K562 (cell line): Measurements from ENCODE around the gene A1BG. TPM values are rescaled to one million over a fixed set of nuclear protein-coding genes. Genes with fewer than 3 reads are reported as not detected.

Experiments used
- ASH1L ChIP-seq: fragments of 450-650 bp; IDR thresholded peaks from 2 replicates; pipeline ENCODE4 v1.6.1; 2018; ENCODE audit warnings: borderline replicate concordance, mild to moderate bottlenecking, low read depth; ENCODE audit not compliant: partially characterized antibody
- CBX1 ChIP-seq: sonication (generic); IDR thresholded peaks from 2 replicates; pipeline ENCODE4 v1.6.1; 2016; ENCODE audit warnings: antibody characterized with exemption, low read depth, mild to moderate bottlenecking
- CEBPG ChIP-seq, 3 experiments: fragments of 200-800 bp in 1 of 3; sonication (Bioruptor generic) in 1 of 3; sonication (generic) in 1 of 3; formaldehyde crosslinking in 1 of 3; IDR thresholded peaks in 2 of 3; conservative IDR thresholded peaks in 1 of 3; 2 replicates each; pipeline versions ENCODE4 v1.6.1 to v1.8.0; 2016 to 2022; ENCODE audit warnings: missing compliant biosample characterization in 2 of 3, missing genetic modification characterization in 2 of 3, mild to moderate bottlenecking in 1 of 3, missing genetic modification reagents in 1 of 3
- EZH2 ChIP-seq: IDR thresholded peaks from 2 replicates; pipeline ENCODE4 v1.6.1; 2012; ENCODE audit warnings: low read depth, mild to moderate bottlenecking, inconsistent platforms, low read length, borderline replicate concordance
- FIP1L1 ChIP-seq: fragments of 200-400 bp; formaldehyde crosslinking; IDR thresholded peaks from 2 replicates; pipeline ENCODE4 v1.6.1; 2018; ENCODE audit warnings: mild to moderate bottlenecking, low read depth, low read length; ENCODE audit not compliant: poor library complexity, severe bottlenecking
- FOXA1 ChIP-seq: fragments of 450-650 bp; IDR thresholded peaks from 2 replicates; pipeline ENCODE4 v1.6.1; 2016; ENCODE audit warnings: mild to moderate bottlenecking, borderline replicate concordance
- HDAC1 ChIP-seq, 2 experiments: fragments of 450-650 bp; IDR thresholded peaks; 2 replicates each; pipeline ENCODE4 v1.6.1; 2016 to 2017; ENCODE audit warnings: inconsistent platforms in 1 of 2, mild to moderate bottlenecking in 1 of 2, moderate library complexity in 1 of 2
- HMGN3 ChIP-seq: IDR thresholded peaks from 2 replicates; pipeline ENCODE4 v1.6.1; 2011; ENCODE audit warnings: borderline replicate concordance, low read depth, mild to moderate bottlenecking, mixed read lengths, low read length; ENCODE audit not compliant: insufficient read length; ENCODE audit errors: extremely low read depth
- MTA2 ChIP-seq: fragments of 450-650 bp; IDR thresholded peaks from 2 replicates; pipeline ENCODE4 v1.6.1; 2016; ENCODE audit warnings: low read depth
- NBN ChIP-seq: fragments of 450-650 bp; IDR thresholded peaks from 2 replicates; pipeline ENCODE4 v1.6.1; 2016; ENCODE audit warnings: low read depth, mild to moderate bottlenecking
- PCBP1 ChIP-seq: fragments of 200-400 bp; formaldehyde crosslinking; IDR thresholded peaks from 2 replicates; pipeline ENCODE4 v1.6.1; 2018; ENCODE audit warnings: mild to moderate bottlenecking, low read depth, low read length; ENCODE audit not compliant: poor library complexity, severe bottlenecking
- POLR2B ChIP-seq: fragments of 450-650 bp; IDR thresholded peaks from 2 replicates; pipeline ENCODE4 v1.6.1; 2018; ENCODE audit warnings: low read depth; ENCODE audit not compliant: partially characterized antibody
- POU5F1 ChIP-seq: fragments of 150-350 bp; IDR thresholded peaks from 2 replicates; pipeline ENCODE4 v1.6.1; 2014; ENCODE audit warnings: borderline replicate concordance, low read length, low read depth, mild to moderate bottlenecking; ENCODE audit not compliant: partially characterized antibody
- SP1 ChIP-seq: sonication (generic); formaldehyde crosslinking; IDR thresholded peaks from 2 replicates; pipeline ENCODE4 v1.8.1; 2022; ENCODE audit warnings: mild to moderate bottlenecking, missing genetic modification reagents
- ZKSCAN3 ChIP-seq: fragments of 250-450 bp; sonication (Bioruptor Pico); IDR thresholded peaks from 2 replicates; pipeline ENCODE4 v1.4.0; 2020
- ZNF384 ChIP-seq: IDR thresholded peaks from 2 replicates; pipeline ENCODE4 v1.6.1; 2012; ENCODE audit warnings: low read depth, low read length, improper control_type of control experiment
- ZNF561 ChIP-seq: fragments of 450-650 bp; formaldehyde crosslinking; conservative IDR thresholded peaks from 2 replicates; pipeline ENCODE4 v1.4.0; 2020; ENCODE audit warnings: mild to moderate bottlenecking, moderate library complexity
- ZNF717 ChIP-seq: fragments of 250-450 bp; sonication (Bioruptor Pico); IDR thresholded peaks from 2 replicates; pipeline ENCODE4 v1.5.0; 2021
- polyA plus RNA-seq, 8 experiments: library from polyadenylated mRNA; depleted of rRNA in 4 of 8; stranded (reverse) in 5 of 8; unstranded in 3 of 8; fragments of >200 nt; fragmentation: Nextera tagmentation in 2 of 8; fragmentation: Illumina TruSeq in 1 of 8; extraction: Ambion mirVana in 2 of 8; extraction: Trizol in 1 of 8; gene quantifications; 2 replicates each; pipeline versions ENCODE4 v1.2.1 to v1.2.3, GENCODE V29; 2011 to 2014; ENCODE audit warnings: inconsistent platforms in 1 of 8, missing spikeins in 1 of 8
- total RNA-seq, 7 experiments: library from RNA; depleted of rRNA in 6 of 7; stranded (reverse); fragments of >200 nt in 6 of 7; fragmentation: Illumina TruSeq in 2 of 7; extraction: Trizol in 2 of 7; gene quantifications; 2 replicates each; pipeline versions ENCODE4 v1.2.1 to v1.2.3, GENCODE V29; 2011 to 2021; ENCODE audit warnings: low replicate concordance in 1 of 7
- TF ChIP-seq, protein P1 (sequence below): fragments of 250-450 bp; sonication (Bioruptor Pico); IDR thresholded peaks from 2 replicates; pipeline ENCODE4 v1.4.0; 2020; ENCODE audit warnings: mild to moderate bottlenecking, moderate library complexity
- TF ChIP-seq, protein P2 (sequence below): fragments of 250-450 bp; sonication (Bioruptor Pico); IDR thresholded peaks from 2 replicates; pipeline ENCODE4 v1.4.0; 2020; ENCODE audit warnings: borderline replicate concordance
- TF ChIP-seq, protein P3 (sequence below): fragments of 450-650 bp; formaldehyde crosslinking; IDR thresholded peaks from 2 replicates; pipeline ENCODE4 v1.4.0; 2020; ENCODE audit warnings: mild to moderate bottlenecking

Gene A1BG
- total and polyA plus RNA-seq, 9 of the 15 experiments (the other 6 are each of a cell fraction or from before 2014, with no cell fraction given): 0.10 to 19.8 (median 2.6) TPM

DNA sequence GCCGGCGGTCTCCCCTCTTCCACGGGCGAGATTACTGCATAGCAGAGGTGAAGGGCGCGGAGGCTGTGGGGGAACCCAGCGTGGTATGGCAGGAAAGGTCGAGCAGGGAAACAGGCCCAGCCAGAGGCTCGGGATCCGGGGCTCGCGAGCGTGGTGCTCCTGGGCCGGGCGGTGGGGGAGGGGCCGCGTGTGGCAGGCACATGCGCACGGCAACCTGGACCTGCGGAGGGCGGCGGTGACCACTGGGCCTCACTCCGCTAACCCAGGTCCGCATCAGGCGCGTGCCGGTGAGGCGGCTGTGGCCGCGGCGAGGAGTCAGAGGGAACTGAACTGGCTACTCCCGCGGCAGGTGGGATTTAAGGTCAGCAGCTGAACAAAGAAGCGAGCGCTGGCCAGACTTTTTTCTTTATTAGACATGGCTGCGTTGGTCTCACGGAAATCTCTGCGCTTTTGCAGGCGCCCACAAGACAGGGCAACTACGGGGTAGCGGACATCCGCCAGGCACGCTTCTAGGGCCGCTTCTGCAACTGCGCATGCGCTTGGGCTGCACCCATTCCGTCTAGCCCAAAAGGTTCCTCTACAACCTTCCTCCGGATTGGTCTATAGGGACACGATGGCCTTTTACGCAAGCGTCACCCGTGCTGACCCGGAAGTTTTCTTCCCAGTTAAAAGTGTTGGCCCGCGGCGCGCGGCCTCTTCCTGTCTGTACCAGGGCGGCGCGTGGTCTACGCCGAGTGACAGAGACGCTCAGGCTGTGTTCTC is 33.5 kb upstream of the A1BG start, which contains the start of gene RPS5 (continued):
- TF ChIP-seq, protein P1, sequence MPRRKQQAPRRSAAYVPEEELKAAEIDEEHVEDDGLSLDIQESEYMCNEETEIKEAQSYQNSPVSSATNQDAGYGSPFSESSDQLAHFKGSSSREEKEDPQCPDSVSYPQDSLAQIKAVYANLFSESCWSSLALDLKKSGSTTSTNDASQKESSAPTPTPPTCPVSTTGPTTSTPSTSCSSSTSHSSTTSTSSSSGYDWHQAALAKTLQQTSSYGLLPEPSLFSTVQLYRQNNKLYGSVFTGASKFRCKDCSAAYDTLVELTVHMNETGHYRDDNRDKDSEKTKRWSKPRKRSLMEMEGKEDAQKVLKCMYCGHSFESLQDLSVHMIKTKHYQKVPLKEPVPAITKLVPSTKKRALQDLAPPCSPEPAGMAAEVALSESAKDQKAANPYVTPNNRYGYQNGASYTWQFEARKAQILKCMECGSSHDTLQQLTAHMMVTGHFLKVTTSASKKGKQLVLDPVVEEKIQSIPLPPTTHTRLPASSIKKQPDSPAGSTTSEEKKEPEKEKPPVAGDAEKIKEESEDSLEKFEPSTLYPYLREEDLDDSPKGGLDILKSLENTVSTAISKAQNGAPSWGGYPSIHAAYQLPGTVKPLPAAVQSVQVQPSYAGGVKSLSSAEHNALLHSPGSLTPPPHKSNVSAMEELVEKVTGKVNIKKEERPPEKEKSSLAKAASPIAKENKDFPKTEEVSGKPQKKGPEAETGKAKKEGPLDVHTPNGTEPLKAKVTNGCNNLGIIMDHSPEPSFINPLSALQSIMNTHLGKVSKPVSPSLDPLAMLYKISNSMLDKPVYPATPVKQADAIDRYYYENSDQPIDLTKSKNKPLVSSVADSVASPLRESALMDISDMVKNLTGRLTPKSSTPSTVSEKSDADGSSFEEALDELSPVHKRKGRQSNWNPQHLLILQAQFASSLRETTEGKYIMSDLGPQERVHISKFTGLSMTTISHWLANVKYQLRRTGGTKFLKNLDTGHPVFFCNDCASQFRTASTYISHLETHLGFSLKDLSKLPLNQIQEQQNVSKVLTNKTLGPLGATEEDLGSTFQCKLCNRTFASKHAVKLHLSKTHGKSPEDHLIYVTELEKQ (CRISPR knock-in tag): no peak
- TF ChIP-seq CBX1: peak; percentile 60; the same call in 1 of the 2 replicates
- peak; percentile 54 for TF ChIP-seq ASH1L
- peak; percentile 48 for TF ChIP-seq NBN
- no peak for TF ChIP-seq ZNF561
- TF ChIP-seq PCBP1: peak; percentile 53
- TF ChIP-seq SP1 (CRISPR knock-in tag): no peak; the same call in 1 of the 2 replicates
- TF ChIP-seq ZNF717 (CRISPR knock-in tag): 0 out of 2 replicates have a peak, but pooled peaks have one; percentile 58
- peak; percentile 59; the same call in 1 of the 2 replicates for TF ChIP-seq CEBPG (CRISPR knock-in tag; IDR thresholded peaks at IDR 0.05)
- peak; percentile 32 to 56; a peak in 2 of 4 replicates for TF ChIP-seq CEBPG (tag; conservative IDR thresholded peaks at IDR 0.05 in 1 of 2, IDR thresholded peaks at IDR 0.05 in 1 of 2)
- TF ChIP-seq FOXA1: no peak
- peak; percentile 89 for TF ChIP-seq POLR2B
- peak; percentile 83 for TF ChIP-seq MTA2
- no peak for TF ChIP-seq ZKSCAN3 (CRISPR knock-in tag)
- TF ChIP-seq EZH2: no peak
- TF ChIP-seq, protein P2, sequence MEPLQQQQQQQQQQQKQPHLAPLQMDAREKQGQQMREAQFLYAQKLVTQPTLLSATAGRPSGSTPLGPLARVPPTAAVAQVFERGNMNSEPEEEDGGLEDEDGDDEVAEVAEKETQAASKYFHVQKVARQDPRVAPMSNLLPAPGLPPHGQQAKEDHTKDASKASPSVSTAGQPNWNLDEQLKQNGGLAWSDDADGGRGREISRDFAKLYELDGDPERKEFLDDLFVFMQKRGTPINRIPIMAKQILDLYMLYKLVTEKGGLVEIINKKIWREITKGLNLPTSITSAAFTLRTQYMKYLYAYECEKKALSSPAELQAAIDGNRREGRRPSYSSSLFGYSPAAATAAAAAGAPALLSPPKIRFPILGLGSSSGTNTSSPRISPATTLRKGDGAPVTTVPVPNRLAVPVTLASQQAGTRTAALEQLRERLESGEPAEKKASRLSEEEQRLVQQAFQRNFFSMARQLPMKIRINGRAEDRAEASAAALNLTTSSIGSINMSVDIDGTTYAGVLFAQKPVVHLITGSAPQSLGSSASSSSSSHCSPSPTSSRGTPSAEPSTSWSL: no peak
- TF ChIP-seq, protein P3, sequence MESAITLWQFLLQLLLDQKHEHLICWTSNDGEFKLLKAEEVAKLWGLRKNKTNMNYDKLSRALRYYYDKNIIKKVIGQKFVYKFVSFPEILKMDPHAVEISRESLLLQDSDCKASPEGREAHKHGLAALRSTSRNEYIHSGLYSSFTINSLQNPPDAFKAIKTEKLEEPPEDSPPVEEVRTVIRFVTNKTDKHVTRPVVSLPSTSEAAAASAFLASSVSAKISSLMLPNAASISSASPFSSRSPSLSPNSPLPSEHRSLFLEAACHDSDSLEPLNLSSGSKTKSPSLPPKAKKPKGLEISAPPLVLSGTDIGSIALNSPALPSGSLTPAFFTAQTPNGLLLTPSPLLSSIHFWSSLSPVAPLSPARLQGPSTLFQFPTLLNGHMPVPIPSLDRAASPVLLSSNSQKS (CRISPR knock-in tag): no peak
- peak; percentile 25; the same call in 1 of the 2 replicates for TF ChIP-seq ZNF384
- peak; percentile 94 for TF ChIP-seq FIP1L1
- peak in 1 of 2 experiments; percentile 96; a peak in 2 of 4 replicates for TF ChIP-seq HDAC1 (IDR thresholded peaks at IDR 0.05)
- TF ChIP-seq POU5F1: peak; percentile 10
- TF ChIP-seq HMGN3: peak; percentile 73
